ENCODE results near the gene FBXO15. TPM values are rescaled to one million over a fixed set of nuclear protein-coding genes. Genes with fewer than 3 reads are reported as not detected.

Gene FBXO15
- total and polyA plus RNA-seq, 2 of the 8 experiments (the other 6 are each of a cell fraction or from before 2014, with no cell fraction given), result 0.84 to 0.85 TPM

Other genes with a start within 250 kb of the FBXO15 start
- 43.8 and 46.3 TPM in 2 replicates for gene TIMM21, start 689 bp upstream of the FBXO15 start, total RNA-seq (2021; fragmentation: NEBNext Ultra II Directional; extraction: Animal tissue kit (Norgen Biotek cat#: 25700))
- gene TIMM21, start 689 bp upstream of the FBXO15 start, polyA plus RNA-seq (2011; rRNA removed), result 17.6 and 27.9 TPM in 2 replicates
- gene CYB5A, start 144.1 kb upstream of the FBXO15 start, total RNA-seq (2021; fragmentation: NEBNext Ultra II Directional; extraction: Animal tissue kit (Norgen Biotek cat#: 25700)), result 153 and 154 TPM in 2 replicates
- 186 and 195 TPM in 2 replicates for gene CYB5A, start 144.1 kb upstream of the FBXO15 start, polyA plus RNA-seq (2011; rRNA removed)
- not detected in 2 replicates for gene C18orf63, start 168.0 kb upstream of the FBXO15 start, total RNA-seq (2021; fragmentation: NEBNext Ultra II Directional; extraction: Animal tissue kit (Norgen Biotek cat#: 25700))
- gene C18orf63, start 168.0 kb upstream of the FBXO15 start, polyA plus RNA-seq (2011; rRNA removed), result not detected in 2 replicates